Inferior parietal cortex (tissue), 1 donor: ENCODE measurements around the gene MMP23B.

Source experiments
- DNase-seq: peaks from one replicate; pipeline ENCODE4 v3.0.0-alpha.2; 2016; ENCODE audit errors: extremely low spot score

Gene MMP23B

GRCh38 chr1:1620433-1621139 lies 11.4 kb upstream of the MMP23B start:
- no peak for DNase-seq

GRCh38 chr1:1621173-1622009 lies 10.6 kb upstream of the MMP23B start:
- DNase-seq: no peak

GRCh38 chr1:1622010-1622787 lies 9.8 kb upstream of the MMP23B start:
- no peak for DNase-seq

- DNase-seq: no peak
Measured at GRCh38 chr1:1622788-1623094, 9.2 kb upstream of the MMP23B start.

GRCh38 chr1:1623181-1623630 lies 8.8 kb upstream of the MMP23B start:
- DNase-seq: no peak

GRCh38 chr1:1623631-1624442 lies 8.1 kb upstream of the MMP23B start:
- DNase-seq: no peak

GRCh38 chr1:1624443-1625403 lies 7.2 kb upstream of the MMP23B start:
- DNase-seq: no peak

- no peak for DNase-seq
Measured at GRCh38 chr1:1625404-1625775, 6.6 kb upstream of the MMP23B start.

- DNase-seq: no peak
Measured at GRCh38 chr1:1625824-1626206, 6.2 kb upstream of the MMP23B start.

GRCh38 chr1:1626207-1627141 lies 5.5 kb upstream of the MMP23B start:
- no peak for DNase-seq

- DNase-seq: no peak
Measured at GRCh38 chr1:1627261-1627828, 4.6 kb upstream of the MMP23B start.

- DNase-seq: no peak
Measured at GRCh38 chr1:1627829-1628753, 3.9 kb upstream of the MMP23B start.

GRCh38 chr1:1628754-1629429 lies 3.1 kb upstream of the MMP23B start:
- DNase-seq: no peak

- no peak for DNase-seq
Measured at GRCh38 chr1:1629430-1630190, 2.4 kb upstream of the MMP23B start.

- no peak for DNase-seq
Measured at GRCh38 chr1:1630191-1630964, 1.6 kb upstream of the MMP23B start.
